NCI-H2081 (cell line): Measurements from ENCODE around the gene GALNT14.

Source experiments
- DNase-seq, 2 experiments: peaks; one replicate each; lab custom pipeline; 2025; lab: John Stamatoyannopoulos, UW

The GALNT14 gene

GRCh38 chr2:31055938-31056337 lies 82.3 kb downstream of the GALNT14 start:
- no peak for DNase-seq

GRCh38 chr2:31054842-31055388 lies 83.3 kb downstream of the GALNT14 start:
- no peak for DNase-seq

- no peak for DNase-seq
These were observed 84.1 kb downstream of the GALNT14 start for GRCh38 chr2:31053929-31054782.

- DNase-seq: no peak
These were observed 86.0 kb downstream of the GALNT14 start for GRCh38 chr2:31052284-31052683.

- DNase-seq: no peak
These were observed 86.7 kb downstream of the GALNT14 start for GRCh38 chr2:31051258-31052140.

GRCh38 chr2:31049916-31050588 lies 88.2 kb downstream of the GALNT14 start:
- no peak for DNase-seq

- no peak for DNase-seq
These were observed 89.0 kb downstream of the GALNT14 start for GRCh38 chr2:31049264-31049663.

- no peak for DNase-seq
These were observed 90.6 kb downstream of the GALNT14 start for GRCh38 chr2:31047599-31047998.

- no peak for DNase-seq
These were observed 99.9 kb downstream of the GALNT14 start for GRCh38 chr2:31038385-31038784.

GRCh38 chr2:31037058-31037457 lies 101.2 kb downstream of the GALNT14 start:
- no peak for DNase-seq

- no peak for DNase-seq
These were observed 105.2 kb downstream of the GALNT14 start for GRCh38 chr2:31033032-31033431.

- no peak for DNase-seq
These were observed 105.8 kb downstream of the GALNT14 start for GRCh38 chr2:31032475-31032874.

GRCh38 chr2:31031132-31031706 lies 107.0 kb downstream of the GALNT14 start:
- no peak for DNase-seq

GRCh38 chr2:31028417-31028816 lies 109.8 kb downstream of the GALNT14 start:
- DNase-seq: no peak

- no peak for DNase-seq
These were observed 110.7 kb downstream of the GALNT14 start for GRCh38 chr2:31027549-31027948.

- no peak for DNase-seq
These were observed 114.7 kb downstream of the GALNT14 start for GRCh38 chr2:31023541-31023940.

- DNase-seq: no peak
These were observed 117.5 kb downstream of the GALNT14 start for GRCh38 chr2:31020713-31021112.

GRCh38 chr2:31018280-31018679 lies 120.0 kb downstream of the GALNT14 start:
- DNase-seq: no peak

GRCh38 chr2:31016648-31017047 lies 121.6 kb downstream of the GALNT14 start:
- no peak for DNase-seq

- no peak for DNase-seq
These were observed 123.7 kb downstream of the GALNT14 start for GRCh38 chr2:31014516-31014915.

GRCh38 chr2:31013301-31013700 lies 124.9 kb downstream of the GALNT14 start:
- no peak for DNase-seq

- no peak for DNase-seq
These were observed 125.8 kb downstream of the GALNT14 start for GRCh38 chr2:31012406-31012805.
